ENCODE measurements around the gene MEMO1.
"Not testable (repeated sequence)": the region's sequence is repeated elsewhere in the genome, so short reads cannot be mapped to it uniquely, and the experiment has no call there.

The MEMO1 gene

GRCh38 chr2:31980674-31981356, 30.0 kb downstream of the MEMO1 start:
- DNase-seq (ENCODE audit: insufficient read length, low spot score) (peak; percentile 47), FAIRE-seq (peak; percentile 98)
- TF ChIP-seq PAX5 (IDR thresholded peaks at IDR 0.05; ENCODE audit: insufficient read depth, low read length, severe bottlenecking), result no peak
- TF ChIP-seq SPI1 (IDR thresholded peaks at IDR 0.05; ENCODE audit: low read depth, low read length), result peak; percentile 72

GRCh38 chr2:31979956-31980355, 30.9 kb downstream of the MEMO1 start:
- FAIRE-seq (no peak), DNase-seq (ENCODE audit: insufficient read length, low spot score) (no peak)
- TF ChIP-seq SPI1 (IDR thresholded peaks at IDR 0.05; ENCODE audit: low read depth, low read length) (no peak), POLR2A (IDR thresholded peaks at IDR 0.05; ENCODE audit: low read depth, low read length) (no peak)

- no peak for DNase-seq (ENCODE audit: insufficient read length, low spot score)
- FAIRE-seq, result no peak
- no peak for TF ChIP-seq SPI1 (IDR thresholded peaks at IDR 0.05; ENCODE audit: low read depth, low read length)
- no peak for TF ChIP-seq POU2F2 (IDR thresholded peaks at IDR 0.05; ENCODE audit: low read depth, low read length)
- no peak for TF ChIP-seq PAX5 (IDR thresholded peaks at IDR 0.05; ENCODE audit: insufficient read depth, low read length, severe bottlenecking)
- no peak for TF ChIP-seq TAF1 (IDR thresholded peaks at IDR 0.05; ENCODE audit: low read depth, low read length)
- no peak for TF ChIP-seq POLR2A (IDR thresholded peaks at IDR 0.05; ENCODE audit: low read depth, low read length)
- no peak for TF ChIP-seq POLR2AphosphoS5 (IDR thresholded peaks at IDR 0.05; ENCODE audit: low read depth, low read length)
These were observed 31.8 kb downstream of the MEMO1 start for GRCh38 chr2:31979018-31979417.

GRCh38 chr2:31978436-31978835, 32.4 kb downstream of the MEMO1 start:
- DNase-seq (ENCODE audit: insufficient read length, low spot score), result no peak
- FAIRE-seq, result no peak
- no peak for TF ChIP-seq TAF1 (IDR thresholded peaks at IDR 0.05; ENCODE audit: low read depth, low read length)
- no peak for TF ChIP-seq POLR2AphosphoS5 (IDR thresholded peaks at IDR 0.05; ENCODE audit: low read depth, low read length)
- TF ChIP-seq POU2F2 (IDR thresholded peaks at IDR 0.05; ENCODE audit: low read depth, low read length), result no peak
- no peak for TF ChIP-seq POLR2A (IDR thresholded peaks at IDR 0.05; ENCODE audit: low read depth, low read length)
- TF ChIP-seq PAX5 (IDR thresholded peaks at IDR 0.05; ENCODE audit: insufficient read depth, low read length, severe bottlenecking), result no peak
- TF ChIP-seq SPI1 (IDR thresholded peaks at IDR 0.05; ENCODE audit: low read depth, low read length), result no peak

- DNase-seq (ENCODE audit: insufficient read length, low spot score) (no peak), FAIRE-seq (no peak)
- TF ChIP-seq SPI1 (IDR thresholded peaks at IDR 0.05; ENCODE audit: low read depth, low read length) (no peak), PAX5 (IDR thresholded peaks at IDR 0.05; ENCODE audit: insufficient read depth, low read length, severe bottlenecking) (no peak), TAF1 (IDR thresholded peaks at IDR 0.05; ENCODE audit: low read depth, low read length) (no peak), POLR2AphosphoS5 (IDR thresholded peaks at IDR 0.05; ENCODE audit: low read depth, low read length) (no peak), POLR2A (IDR thresholded peaks at IDR 0.05; ENCODE audit: low read depth, low read length) (no peak), POU2F2 (IDR thresholded peaks at IDR 0.05; ENCODE audit: low read depth, low read length) (no peak)
These were observed 37.1 kb downstream of the MEMO1 start for GRCh38 chr2:31973665-31974064.

GRCh38 chr2:31972059-31972458, 38.7 kb downstream of the MEMO1 start:
- DNase-seq (ENCODE audit: insufficient read length, low spot score), result no peak
- peak; percentile 78 for TF ChIP-seq SPI1 (IDR thresholded peaks at IDR 0.05; ENCODE audit: low read depth, low read length)
- no peak for TF ChIP-seq POLR2AphosphoS5 (IDR thresholded peaks at IDR 0.05; ENCODE audit: low read depth, low read length)
- FAIRE-seq, result peak; percentile 26

- no peak for TF ChIP-seq POLR2A (IDR thresholded peaks at IDR 0.05; ENCODE audit: low read depth, low read length)
- TF ChIP-seq POU2F2 (IDR thresholded peaks at IDR 0.05; ENCODE audit: low read depth, low read length), result no peak
- TF ChIP-seq PAX5 (IDR thresholded peaks at IDR 0.05; ENCODE audit: insufficient read depth, low read length, severe bottlenecking), result no peak
- no peak for TF ChIP-seq SPI1 (IDR thresholded peaks at IDR 0.05; ENCODE audit: low read depth, low read length)
- TF ChIP-seq POLR2AphosphoS5 (IDR thresholded peaks at IDR 0.05; ENCODE audit: low read depth, low read length), result no peak
- no peak for TF ChIP-seq TAF1 (IDR thresholded peaks at IDR 0.05; ENCODE audit: low read depth, low read length)
- DNase-seq (ENCODE audit: insufficient read length, low spot score) (no peak), FAIRE-seq (no peak)
These were observed 41.6 kb downstream of the MEMO1 start for GRCh38 chr2:31969178-31969577.

GRCh38 chr2:31967790-31968189, 43.0 kb downstream of the MEMO1 start:
- DNase-seq (ENCODE audit: insufficient read length, low spot score) (no peak), FAIRE-seq (no peak)

GRCh38 chr2:31966402-31966801, 44.4 kb downstream of the MEMO1 start:
- not testable (repeated sequence) for DNase-seq (ENCODE audit: insufficient read length, low spot score)
- peak; percentile 16 for FAIRE-seq

More at GRCh38 chr2:31967790-31968189, 43.0 kb downstream of the MEMO1 start:
- no peak for TF ChIP-seq POLR2AphosphoS5 (IDR thresholded peaks at IDR 0.05; ENCODE audit: low read depth, low read length)

- DNase-seq (ENCODE audit: insufficient read length, low spot score), result no peak
- no peak for FAIRE-seq
- TF ChIP-seq POU2F2 (IDR thresholded peaks at IDR 0.05; ENCODE audit: low read depth, low read length), result no peak
- no peak for TF ChIP-seq SPI1 (IDR thresholded peaks at IDR 0.05; ENCODE audit: low read depth, low read length)
- no peak for TF ChIP-seq POLR2AphosphoS5 (IDR thresholded peaks at IDR 0.05; ENCODE audit: low read depth, low read length)
- no peak for TF ChIP-seq TAF1 (IDR thresholded peaks at IDR 0.05; ENCODE audit: low read depth, low read length)
- no peak for TF ChIP-seq PAX5 (IDR thresholded peaks at IDR 0.05; ENCODE audit: insufficient read depth, low read length, severe bottlenecking)
- TF ChIP-seq POLR2A (IDR thresholded peaks at IDR 0.05; ENCODE audit: low read depth, low read length), result no peak
These were observed 45.7 kb downstream of the MEMO1 start for GRCh38 chr2:31965094-31965493.

GRCh38 chr2:31962757-31963361, 47.9 kb downstream of the MEMO1 start:
- DNase-seq (ENCODE audit: insufficient read length, low spot score), result no peak
- TF ChIP-seq TAF1 (IDR thresholded peaks at IDR 0.05; ENCODE audit: low read depth, low read length) (no peak), POLR2AphosphoS5 (IDR thresholded peaks at IDR 0.05; ENCODE audit: low read depth, low read length) (no peak), SPI1 (IDR thresholded peaks at IDR 0.05; ENCODE audit: low read depth, low read length) (no peak), PAX5 (IDR thresholded peaks at IDR 0.05; ENCODE audit: insufficient read depth, low read length, severe bottlenecking) (no peak), POLR2A (IDR thresholded peaks at IDR 0.05; ENCODE audit: low read depth, low read length) (no peak), POU2F2 (IDR thresholded peaks at IDR 0.05; ENCODE audit: low read depth, low read length) (no peak)
- FAIRE-seq, result peak; percentile 13
